HG03354 (cell line): ENCODE results near the gene ZNF93.
"Not testable (repeated sequence)": the region's sequence is repeated elsewhere in the genome, so short reads cannot be mapped to it uniquely, and the experiment has no call there.

Experiments
- ATAC-seq: cut with Tn5 transposase; IDR thresholded peaks from one replicate; pipeline ENCODE4 v1.9.1; 2021; ENCODE audit warnings: mild to moderate bottlenecking; ENCODE audit not compliant: unreplicated experiment, poor library complexity, severe bottlenecking

ZNF93 gene

DNA sequence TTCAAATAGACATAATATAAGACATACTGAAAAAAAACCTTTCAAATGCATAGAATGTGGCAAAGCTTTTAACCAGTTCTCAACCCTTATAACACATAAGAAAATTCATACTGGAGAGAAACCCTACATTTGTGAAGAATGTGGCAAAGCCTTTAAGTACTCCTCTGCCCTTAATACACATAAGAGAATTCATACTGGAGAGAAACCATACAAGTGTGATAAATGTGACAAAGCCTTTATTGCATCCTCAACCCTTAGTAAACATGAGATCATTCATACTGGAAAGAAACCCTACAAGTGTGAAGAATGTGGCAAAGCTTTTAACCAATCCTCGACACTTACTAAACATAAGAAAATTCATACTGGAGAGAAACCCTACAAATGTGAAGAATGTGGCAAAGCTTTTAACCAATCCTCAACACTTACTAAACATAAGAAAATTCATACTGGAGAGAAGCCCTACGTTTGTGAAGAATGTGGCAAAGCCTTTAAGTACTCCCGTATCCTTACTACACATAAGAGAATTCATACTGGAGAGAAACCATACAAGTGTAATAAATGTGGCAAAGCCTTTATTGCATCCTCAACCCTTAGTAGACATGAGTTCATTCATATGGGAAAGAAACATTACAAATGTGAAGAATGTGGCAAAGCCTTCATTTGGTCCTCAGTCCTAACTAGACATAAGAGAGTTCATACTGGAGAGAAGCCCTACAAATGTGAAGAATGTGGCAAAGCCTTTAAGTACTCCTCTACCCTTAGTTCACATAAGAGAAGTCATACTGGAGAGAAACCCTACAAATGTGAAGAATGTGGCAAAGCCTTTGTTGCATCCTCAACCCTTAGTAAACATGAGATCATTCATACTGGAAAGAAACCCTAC, 32.9 kb downstream of the ZNF93 start:
- not testable (repeated sequence) for ATAC-seq

DNA sequence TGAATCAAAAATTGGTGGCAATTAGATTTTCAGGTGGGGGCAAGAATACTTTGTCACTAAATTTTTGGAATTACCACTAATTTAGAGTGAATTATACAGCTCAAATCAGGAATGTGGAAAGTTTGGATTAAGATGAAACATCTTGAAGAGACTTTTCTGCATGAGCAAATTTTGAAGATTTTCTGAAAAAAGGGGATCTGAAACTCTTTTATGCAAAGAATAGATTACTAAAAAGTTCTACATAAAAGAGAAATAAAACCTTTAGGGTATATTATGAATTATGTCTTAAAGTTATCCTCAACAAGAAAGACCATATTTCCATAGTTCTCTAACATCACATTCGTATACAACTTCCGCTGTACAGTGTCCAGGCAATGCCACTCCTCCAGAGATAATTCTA, 36.7 kb downstream of the ZNF93 start:
- ATAC-seq, result no peak

DNA sequence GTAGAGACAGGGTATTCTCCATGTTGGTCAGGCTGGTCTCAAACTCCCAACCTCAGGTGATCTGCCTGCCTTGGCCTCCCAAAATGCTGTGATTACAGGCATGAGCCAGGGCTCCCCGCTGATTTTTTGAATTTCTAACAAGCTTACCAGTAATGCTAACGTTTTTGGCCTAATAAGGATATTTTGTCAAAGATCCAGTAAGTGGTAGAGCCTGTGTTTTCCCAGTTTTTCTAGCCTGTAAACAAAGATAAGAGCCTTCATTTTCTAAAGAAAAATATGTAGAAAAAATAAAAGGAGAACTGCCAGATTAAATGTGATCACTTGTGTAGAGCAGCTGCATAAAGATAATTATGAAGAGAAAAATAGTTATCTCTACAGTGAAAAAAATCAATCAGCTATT, 37.7 kb downstream of the ZNF93 start:
- no peak for ATAC-seq

DNA sequence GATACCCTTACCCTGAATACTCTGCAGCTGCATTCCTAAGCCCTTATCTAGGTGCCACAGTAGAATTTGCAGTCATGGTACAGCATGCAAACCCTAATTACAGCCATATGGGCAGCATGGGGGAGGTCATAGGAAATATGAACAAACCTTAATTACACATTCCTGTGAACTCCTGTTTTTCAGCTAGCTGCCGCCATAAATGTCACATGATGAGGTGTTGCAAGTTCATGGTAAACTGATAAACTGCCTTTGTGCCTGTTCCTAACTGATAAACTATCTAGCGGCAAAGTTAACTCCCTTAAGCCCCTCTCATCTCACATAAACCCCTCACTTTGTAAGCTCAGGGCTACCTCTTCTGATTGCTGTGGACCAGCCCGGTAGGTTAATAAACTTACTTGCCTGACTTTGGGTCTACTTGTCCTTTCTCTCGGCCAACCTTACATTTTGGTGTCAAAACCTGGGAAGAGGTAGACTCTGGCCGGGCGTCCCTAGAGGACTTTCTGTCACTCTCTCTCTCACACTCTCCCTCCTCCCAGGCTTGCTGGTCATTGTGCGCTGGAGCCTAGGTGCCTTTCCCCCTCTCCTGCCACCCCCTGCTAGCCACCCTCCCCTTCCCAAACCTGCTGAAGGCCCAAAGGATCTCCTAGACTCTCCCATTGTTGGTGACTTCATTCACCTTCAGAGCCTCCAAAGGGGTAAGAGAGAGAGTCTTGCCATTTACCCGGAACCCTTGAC, 43.3 kb downstream of the ZNF93 start:
- no peak for ATAC-seq

DNA sequence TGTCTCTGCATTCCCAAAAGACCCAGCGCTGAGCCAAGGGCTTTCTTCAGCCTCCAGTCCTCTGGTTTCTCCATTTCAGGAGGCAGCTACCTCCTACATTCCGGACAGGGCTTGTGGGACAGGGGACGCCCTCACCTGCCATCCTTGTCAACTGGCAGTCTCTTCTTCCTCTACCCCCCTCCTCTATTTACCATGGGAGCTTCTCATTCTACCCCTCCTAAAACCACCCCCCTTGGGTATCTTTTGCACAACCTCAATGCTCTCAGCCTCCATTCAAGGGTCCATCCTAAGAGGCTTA, 43.8 kb downstream of the ZNF93 start:
- no peak for ATAC-seq

DNA sequence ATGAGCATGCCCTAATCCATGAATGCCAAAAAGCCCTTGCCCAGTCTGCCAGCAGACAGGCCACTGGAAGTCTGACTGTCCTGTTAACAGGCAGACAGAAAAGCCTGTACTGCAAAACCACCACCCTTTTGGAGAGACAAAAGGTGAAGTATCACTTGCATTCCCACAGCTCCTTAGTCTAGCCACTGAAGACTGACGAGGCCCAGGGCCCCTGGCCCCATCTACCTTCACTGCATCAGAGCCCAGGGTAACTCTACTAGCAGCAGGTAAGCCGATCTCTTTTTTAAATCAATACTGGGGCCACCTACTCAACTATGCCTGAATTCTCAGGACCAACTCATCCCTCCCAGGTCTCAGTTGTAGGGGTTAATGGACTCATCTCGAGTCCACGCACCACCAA, 45.5 kb downstream of the ZNF93 start:
- no peak for ATAC-seq

DNA sequence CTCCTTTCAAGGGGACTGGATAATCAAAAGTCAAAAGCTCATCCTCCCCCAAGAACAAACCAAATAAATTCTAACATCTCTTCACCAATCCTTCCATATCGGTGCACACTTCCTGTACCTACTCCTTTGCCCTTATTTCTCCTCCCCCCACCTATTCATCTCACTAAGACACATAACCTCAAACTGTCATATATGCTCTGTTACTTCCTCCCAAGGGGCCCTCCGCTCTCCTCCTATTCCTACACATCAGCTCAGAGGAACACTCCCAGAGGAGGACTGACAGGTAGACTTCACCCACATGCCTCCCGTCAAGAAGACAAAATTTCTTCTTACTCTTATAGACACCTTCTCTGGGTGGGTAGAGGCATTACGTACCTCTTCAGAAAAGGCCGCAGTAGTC, 48.1 kb downstream of the ZNF93 start:
- no peak for ATAC-seq

DNA sequence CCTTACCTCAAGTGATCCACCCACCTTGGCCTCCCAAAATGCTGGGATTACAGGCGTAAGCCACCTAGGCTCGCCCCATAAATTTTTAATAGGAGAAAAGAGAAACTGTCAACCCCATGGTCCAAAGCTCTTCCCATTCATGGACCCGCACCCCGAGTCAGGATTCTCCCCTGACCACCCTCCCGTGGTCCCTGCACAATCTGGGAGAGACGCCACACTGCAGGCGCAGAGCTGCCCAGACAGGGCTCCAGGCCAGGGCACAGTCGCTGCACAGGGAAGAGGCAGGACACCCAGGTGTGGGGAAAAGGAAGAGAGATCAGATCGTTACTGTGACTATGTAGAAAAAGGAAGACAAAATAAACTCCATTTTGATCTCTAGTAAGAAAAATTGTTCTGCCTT, 54.5 kb downstream of the ZNF93 start:
- ATAC-seq, result no peak

DNA sequence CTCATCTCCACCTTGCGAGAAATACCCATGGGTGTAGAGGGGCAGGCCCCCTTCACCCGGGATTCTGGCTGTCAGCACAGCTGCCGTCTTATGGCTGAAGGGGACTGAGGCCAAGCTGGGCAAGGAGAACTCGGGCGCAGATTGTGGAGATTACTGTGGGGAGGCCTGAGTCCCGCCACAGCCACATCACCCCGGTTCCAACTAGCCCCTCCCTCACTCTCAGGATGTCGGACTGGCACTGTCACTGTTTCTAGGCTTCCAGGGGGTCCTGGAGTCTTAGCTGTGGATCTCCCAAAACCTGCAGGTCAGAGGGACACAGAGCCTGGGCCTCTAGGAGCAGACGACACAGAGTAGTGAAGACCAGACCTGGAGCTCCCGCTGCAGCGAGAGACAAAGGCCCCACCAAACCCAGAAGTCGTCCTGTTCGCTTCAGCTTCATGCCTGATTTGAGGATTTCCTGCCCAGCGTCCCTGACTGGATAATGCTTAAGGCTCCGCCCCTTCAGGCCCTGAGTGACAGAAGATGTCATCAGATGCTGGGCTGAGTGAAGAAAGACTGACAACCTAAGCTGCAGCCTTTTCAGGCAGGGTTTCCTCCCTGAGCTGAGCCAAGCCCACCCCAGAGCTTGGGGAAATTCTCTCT, 55.8 kb downstream of the ZNF93 start:
- no peak for ATAC-seq

DNA sequence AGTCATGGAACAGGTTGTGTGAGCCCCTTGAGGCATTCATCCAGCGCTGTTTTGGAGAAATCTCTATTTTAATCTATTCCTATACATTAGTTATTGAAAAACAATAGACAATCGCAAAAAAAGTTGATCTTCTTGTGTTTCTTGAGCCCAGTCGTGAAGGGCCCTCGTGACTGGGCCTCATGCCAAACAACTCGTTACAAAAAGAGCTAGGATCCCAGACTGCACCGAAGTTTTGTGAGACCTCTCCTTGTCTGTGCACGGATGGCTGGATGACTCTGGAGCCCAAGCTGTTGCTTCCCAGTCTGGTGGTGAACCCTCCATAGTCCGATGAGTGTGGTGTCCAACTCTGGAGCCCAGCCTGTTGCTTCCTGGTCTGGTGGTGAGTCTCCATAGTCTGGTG, 57.0 kb downstream of the ZNF93 start:
- not testable (repeated sequence) for ATAC-seq

DNA sequence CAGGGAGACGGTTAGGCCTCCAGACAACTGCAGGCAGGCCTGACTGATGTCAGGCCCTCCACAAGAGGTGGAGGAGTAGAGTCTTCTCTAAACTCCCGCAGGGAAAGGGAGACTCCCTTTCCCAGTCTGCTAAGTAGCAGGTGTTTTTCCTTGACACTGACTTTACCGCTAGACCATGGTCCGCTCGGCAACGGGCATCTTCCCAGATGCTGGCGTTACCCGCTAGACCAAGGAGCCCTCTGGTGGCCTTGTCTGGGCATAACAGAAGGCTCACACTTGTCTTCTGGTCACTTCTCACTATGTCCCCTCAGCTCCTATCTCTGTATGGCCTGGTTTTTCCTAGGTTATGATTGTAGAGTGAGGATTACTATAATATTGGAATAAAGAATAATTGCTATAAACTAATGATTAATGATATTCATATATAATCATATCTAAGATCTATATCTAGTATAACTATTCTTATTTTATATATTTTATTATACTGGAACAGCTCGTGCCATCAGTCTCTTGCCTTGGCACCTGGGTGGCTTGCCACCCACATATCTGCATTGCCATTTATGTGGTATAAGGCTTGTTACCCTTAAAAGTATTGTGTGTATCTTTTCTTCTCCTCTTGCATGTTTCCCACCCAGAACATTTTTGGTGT, 58.5 kb downstream of the ZNF93 start:
- not testable (repeated sequence) for ATAC-seq

DNA sequence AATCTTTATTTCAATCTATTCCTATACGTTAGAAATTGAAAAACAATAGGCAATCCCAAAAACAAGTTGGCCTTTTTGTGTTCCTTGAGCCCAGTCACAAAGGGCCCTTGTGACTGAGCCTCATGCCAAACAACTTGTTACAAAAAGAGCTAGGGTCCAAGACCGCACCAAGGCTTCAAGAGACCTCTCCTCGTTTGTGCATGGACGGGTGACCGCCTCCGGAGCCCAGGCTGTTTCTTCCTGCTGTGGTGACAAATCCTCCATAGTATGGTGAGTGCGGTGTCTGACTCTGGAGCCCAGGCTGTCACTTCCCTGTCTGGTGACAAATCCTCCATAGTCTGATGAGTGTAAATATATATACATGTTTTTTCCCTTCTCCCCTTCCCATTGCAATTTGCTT, 63.7 kb downstream of the ZNF93 start:
- ATAC-seq, result no peak

DNA sequence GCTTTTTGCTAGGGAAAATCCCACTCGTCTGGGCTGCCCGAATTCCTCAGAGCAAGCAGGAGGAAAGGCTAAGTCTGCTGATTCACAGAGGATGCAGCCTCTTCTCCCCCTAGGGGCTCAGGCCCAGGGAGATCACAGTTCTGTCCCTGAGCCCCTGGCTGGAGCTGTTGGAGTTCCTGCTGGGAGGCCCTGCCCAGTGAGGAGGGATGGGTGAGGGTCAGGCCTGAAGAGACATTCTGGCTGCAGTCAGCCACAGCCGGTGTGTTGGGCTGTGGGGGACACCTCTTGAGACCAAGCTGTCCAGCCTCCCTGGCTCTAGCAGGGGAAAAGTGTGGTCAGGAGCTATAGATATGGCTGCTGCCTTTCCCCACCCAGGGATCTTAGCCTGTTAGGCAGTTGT, 65.4 kb downstream of the ZNF93 start:
- ATAC-seq, result not testable (repeated sequence)

DNA sequence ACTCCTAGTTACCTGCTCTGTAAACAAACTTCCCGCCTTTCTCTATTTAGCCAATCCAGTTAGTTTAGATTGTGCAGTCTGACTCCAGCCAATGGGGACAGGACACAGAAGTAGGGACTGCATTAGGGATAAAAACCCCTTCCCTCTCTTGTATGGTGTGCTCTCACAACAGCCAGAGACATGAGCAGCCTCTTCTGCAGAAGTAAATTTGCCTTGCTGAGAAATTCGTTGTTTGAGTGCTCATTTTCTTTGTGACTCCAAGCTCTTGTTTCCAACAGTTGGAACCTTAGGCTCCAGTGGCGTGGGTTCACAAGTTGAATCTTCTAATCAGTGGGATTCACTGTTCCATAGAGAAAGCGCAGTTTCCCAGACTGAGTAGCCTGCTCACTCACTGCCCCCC, 66.1 kb downstream of the ZNF93 start:
- no peak for ATAC-seq
